GM21825 (cell line): ENCODE measurements around the gene POR.
A peak's percentile ranks its signal among the peaks of the same experiment; 100 is the strongest.
"Not testable (repeated sequence)": the region's sequence is repeated elsewhere in the genome, so short reads cannot be mapped to it uniquely, and the experiment has no call there.

Source experiments
- ATAC-seq: cut with Tn5 transposase; IDR thresholded peaks from one replicate; pipeline ENCODE4 v1.9.1; 2021; ENCODE audit warnings: mild to moderate bottlenecking, moderate library complexity; ENCODE audit not compliant: unreplicated experiment

Gene POR

DNA sequence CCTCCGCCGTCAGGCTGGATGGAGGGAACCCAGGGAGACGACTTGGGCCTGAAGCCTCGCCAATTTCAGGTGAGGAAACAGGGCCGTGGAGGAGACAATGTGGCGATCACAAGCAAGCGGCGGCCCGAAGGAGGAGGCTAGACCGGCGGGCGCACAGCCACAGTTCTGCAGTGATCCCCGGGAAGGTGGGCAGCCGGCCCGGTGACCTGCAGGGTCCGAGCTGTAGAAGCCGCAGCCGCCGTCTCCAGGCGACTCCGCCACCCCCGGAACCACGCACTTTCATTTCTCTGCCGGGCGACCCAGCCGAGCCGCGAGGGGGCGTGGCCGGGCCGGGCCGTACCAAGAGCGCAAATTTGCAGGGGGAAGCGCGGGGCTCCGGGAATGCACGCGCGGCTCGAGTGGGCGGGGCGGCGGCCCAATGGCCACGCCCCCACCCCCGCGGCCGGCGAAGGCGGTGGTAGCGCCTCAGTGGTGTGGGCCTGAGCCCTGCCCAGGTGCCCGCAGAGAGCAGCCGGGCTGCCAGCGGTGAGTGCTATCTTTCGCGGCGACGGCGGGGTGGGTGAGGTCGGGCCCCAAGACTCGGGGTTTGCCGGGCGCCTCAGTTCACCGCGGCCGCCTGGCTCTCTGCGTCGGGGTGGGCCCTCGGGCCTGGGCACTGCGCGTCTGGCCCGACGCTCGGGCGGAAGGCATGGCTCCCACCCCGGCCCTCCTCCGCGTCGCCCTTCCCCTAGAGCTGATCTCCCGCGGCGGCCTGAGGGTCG lies at the start of gene POR:
POR (plus strand) TSS at position 501 of the 761 bp plus-strand sequence. CDS start 38,847 bp downstream, outside the sequence.
- ATAC-seq: peak; percentile 87

DNA sequence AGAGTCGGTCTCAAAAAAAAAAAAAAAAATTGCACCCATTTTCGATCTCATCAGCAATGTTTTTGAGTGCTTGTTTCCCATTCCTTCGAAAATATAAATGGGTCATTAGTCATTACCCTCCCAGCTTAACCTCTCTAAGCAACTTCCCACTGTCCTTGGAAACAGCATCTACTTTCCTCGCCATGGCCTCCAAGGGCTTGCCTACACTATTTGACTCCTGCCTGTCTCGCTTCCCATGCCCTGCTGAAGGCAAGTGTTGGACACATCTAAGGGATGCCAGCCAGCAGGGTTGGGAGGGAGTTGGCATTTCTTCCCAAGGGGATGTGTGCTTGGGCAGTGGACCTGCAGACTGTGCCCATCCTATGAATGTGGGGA lies 48.9 kb upstream of the POR start:
- no peak for ATAC-seq

DNA sequence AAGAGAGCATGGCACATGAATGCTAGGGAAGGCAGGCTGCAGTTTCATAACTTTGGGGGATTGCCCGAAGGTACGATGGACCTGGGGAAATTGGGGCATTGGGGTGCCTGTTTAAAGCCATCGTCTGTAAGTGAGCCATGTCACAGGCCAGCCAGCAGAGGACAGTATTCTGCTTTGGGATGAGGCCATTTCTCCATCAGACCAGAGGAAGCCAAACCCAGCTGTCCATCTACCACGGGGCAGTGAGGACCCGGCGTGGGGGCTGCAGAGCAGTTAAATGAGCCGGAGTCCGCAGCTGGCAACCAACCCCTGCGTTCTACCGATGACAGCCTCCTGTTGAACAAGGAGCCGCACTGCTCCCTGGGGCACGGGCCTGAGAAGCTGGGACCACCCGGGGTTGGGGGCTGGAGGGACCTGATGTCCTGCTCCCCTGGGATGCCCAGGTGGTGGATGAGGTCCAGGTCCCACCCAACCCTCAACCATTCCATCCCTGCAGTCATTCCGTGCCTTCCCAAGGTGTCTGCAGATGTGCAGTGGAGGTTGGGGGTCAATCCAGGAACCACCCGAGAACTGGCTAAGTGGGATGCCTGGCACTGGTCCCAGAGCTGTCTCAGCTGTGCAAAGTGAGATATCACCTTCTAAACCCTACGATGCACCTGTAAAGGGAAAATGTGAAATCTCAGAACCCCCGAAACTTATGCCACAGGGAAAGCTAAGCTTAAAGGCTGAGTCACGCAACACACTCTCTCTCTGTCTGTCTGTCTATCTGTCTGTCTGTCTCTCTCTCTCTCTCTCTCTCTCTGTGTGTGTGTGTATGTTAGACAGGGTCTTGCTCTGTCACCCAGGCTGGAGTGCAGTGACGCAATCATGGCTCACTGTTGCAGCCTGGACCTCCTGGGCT lies 48.2 kb upstream of the POR start:
- ATAC-seq: no peak

DNA sequence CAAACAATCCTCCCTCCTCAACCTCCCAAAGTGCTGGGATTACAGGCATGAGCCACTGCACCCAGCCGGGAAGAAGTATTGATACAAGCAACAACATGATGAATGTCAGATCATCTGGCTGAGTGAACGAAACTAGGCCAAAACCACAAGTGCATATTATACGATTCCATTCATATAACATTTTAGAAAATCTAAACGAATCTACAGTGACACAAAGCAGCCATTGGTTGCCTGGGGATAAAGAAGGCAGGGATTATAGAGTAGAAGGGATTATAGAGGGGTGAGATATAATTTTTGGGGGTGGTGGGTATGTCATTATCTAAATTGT lies 47.6 kb upstream of the POR start:
- ATAC-seq: no peak

DNA sequence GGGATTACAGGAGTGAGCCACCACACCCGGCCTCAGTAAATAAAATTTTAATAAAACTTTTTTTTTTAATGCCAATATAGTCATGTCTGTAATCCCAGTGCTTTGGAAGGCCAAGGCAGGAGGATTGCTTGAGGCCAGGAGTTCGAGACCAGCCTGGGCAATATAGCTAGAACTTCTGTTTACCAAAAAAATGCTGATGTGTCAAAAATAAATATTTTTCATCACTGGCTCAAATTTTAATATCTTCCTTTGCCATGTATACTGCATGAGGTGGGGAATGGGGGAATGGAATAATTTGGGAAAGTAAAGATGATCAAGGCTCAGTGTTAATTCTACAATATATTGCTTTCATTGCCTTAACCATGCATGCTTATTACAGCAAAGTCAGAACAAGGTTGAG lies 46.8 kb upstream of the POR start:
- ATAC-seq: no peak

DNA sequence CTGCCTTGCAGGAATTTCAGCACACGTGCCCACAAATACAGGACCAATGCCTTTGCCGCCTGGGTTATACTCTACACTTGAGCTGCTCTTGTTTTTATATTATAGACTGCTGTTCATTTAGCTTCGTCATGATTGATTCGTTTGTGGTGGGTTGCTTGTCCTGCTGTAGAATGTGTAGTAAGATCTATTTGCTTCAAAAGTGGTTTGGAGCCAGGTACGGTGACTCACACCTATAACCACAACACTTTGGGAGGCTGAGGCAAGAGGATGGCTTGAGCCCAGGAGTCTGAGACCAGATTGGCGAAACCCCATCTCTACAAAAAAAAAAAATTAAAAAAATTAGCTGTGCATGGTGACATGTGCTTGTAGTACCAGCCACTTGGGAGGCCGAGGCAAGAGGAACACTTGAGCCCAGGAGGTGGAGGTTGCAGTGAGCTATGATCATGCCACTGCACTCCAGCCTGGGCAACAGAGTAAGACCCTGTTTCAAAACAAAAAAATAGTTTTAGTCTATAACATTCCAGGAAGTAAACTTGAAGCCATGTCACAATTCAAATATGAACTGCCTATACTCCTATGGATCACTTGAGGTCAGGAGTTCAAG lies 45.1 kb upstream of the POR start:
- ATAC-seq: no peak

DNA sequence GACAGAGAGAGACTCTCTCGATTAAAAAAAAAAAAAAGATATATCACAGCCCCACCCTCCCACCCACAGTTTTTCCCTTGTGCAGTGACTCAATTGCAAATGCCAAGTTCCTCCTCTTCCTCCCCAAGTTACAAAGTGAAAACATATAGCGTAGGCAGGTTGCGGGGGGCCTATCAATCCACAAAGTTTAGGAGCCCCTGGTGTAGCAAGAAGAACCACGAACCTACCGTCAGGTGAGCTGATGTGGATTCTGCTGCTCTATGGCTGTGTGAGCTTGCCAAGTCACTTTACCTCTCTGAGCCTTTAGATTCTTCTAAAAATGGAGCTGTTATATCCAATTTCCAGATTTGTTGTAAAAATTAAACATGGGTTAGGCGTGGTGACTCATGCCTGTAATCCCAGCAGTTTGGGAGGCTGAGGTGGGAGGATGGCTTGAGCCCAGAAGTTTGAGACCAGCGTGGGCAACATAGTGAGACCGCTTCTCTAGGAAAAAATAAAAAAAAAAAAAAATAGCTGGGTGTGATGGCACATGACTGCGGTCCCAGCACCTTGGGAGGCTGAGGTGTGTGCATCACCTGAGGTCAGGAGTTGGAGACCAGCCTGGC lies 44.3 kb upstream of the POR start:
- no peak for ATAC-seq

DNA sequence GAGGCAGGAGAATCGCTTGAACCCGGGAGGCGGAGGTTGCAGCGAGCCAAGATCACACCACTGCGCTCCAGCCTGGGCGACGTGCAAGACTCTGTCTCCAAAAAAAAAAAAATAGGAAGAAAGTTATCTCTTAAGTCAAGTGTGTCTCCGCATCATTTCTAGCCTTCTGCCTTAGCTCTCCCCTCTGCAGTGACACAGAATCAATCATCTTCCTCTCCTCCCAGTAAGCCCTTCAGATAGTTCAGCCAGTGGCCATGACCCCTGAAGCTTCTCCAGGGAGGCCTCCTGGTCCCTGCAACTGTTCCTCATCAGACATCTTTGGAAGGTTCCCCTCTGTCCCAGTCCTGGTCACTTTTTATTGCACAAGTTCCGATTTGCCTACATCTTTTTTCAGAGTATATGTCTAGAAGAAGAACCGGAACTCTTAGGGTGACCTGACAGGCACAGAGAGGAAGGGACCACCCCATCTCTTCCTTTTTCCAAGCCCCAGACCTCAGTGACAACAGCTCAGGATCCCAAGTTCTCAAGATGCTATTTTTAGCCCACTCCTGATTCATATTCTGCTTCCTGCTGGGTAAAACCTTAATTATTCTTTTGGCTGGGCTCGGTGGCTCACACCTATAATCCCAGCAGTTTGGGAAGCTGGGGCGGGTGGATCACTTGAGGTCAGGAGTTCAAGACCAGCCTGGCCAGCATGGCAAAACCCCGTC lies 42.7 kb upstream of the POR start:
- no peak for ATAC-seq

DNA sequence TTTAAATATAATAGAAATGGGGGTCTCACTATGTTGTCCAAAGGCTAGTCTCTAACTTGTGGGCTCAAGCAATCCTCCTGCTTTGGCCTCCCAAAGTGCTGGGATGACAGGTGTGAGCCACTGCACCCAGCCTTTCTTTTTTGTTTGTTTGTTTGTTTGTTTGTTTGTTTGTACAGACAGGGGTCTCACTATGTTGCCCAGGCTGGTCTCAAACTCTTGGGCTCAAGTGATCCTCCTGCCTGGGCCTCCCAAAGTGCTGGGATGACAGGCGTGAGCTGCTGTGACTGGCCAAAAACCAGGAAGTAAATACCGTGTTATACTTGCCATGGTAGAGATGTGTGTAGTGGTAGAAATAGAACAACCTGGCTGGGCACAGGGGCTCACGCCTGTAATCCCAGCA lies 40.8 kb upstream of the POR start:
- ATAC-seq: not testable (repeated sequence)

DNA sequence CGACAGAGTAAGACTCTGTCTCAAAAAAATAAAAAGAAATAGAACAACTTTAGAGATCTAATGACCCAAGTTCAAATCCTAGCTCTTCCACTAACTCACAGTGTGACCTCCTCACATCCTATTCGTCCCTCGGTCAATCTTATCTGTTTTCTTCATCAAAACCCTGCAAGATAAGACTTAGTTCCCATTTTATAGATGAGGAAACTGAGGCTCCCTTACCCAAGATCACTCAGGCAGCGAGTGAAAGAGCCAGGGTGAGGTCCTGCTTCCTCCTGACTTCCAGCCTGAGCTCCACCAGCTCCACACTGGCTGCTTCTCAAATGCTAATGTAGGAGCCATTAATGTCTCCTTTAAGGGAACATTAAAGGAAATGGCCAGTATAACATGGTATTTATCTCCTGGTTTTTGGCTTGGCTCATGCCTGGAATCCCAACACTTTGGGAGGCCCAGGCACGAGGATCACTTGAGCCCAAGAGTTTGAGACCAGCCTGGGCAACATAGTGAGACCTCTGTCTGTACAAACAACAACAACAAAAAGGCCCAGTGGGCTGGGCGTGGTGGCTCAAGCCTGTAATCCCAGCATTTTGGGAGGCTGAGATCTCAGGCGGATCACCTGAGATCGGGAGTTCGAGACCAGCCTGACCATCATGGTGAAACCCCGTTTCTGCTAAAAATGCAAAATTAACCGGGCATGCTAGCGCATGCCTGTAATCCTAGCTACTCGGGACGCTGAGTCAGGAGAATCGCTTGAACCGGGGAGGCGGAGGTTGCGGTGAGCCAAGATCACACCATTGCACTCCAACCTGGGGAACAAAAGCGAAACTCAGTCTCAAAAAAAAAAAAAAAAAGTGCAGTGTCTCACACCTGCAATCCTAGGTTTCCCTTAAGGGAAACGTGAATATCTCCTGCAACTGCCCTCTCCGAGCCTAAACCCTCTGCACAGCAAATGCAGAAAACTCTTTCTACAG lies 39.6 kb upstream of the POR start:
- no peak for ATAC-seq

DNA sequence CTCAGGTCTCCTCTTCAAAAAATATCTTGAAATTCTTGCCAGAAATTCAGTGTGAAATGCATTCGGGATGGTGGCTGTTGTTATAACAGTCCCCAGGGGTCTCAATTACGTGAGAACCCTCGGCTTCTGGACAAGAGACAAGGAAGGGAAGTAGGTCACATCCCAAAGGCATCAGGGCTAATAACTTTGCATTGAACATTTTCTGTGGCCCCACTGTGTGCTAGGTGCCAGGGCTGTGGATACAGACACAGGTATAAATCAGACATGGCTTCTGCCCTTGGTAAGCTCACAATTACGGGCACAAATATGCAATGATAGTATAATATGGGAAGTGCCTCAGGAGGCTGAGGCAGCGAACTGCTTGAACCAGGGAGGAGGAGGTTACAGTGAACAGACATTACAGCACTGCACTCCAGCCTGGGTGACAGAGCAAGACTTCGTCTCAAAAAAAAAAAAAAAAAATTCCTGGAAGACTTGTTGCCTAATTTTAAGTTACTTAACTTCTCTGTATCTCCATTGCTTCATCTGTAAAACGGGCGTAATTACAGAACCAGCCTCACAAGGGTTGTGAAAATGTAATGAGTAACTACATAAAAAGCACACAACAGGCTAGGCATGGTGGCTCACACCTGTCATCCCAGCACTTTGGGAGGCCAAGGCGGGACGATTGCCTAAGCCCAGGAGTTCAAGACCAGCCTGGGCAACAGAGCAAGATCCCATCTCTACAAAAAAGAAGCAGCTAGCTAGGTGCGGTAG lies 38.7 kb upstream of the POR start:
- no peak for ATAC-seq

DNA sequence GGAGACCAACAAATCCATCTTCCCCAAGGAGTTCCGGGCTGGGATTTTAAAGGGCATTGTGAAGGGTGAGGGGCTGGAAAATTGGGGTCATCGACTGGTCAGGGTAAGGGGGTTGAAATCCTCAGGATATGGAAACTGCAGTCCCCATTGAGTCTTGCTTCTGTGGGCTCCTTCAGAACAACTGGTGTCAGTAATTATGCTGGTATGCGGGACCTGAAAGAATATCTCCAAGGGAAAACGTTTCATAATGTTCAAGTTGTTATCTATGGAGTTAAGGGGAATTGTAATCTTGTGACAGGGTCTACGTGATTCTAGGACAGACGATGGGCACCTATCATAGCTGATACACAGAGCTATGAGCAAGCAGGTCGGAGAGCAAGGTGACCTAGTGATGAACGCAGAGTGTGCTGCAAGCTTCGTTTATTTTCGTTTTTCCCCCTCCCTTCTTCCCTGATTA lies 36.6 kb upstream of the POR start:
- peak; percentile 33 for ATAC-seq

DNA sequence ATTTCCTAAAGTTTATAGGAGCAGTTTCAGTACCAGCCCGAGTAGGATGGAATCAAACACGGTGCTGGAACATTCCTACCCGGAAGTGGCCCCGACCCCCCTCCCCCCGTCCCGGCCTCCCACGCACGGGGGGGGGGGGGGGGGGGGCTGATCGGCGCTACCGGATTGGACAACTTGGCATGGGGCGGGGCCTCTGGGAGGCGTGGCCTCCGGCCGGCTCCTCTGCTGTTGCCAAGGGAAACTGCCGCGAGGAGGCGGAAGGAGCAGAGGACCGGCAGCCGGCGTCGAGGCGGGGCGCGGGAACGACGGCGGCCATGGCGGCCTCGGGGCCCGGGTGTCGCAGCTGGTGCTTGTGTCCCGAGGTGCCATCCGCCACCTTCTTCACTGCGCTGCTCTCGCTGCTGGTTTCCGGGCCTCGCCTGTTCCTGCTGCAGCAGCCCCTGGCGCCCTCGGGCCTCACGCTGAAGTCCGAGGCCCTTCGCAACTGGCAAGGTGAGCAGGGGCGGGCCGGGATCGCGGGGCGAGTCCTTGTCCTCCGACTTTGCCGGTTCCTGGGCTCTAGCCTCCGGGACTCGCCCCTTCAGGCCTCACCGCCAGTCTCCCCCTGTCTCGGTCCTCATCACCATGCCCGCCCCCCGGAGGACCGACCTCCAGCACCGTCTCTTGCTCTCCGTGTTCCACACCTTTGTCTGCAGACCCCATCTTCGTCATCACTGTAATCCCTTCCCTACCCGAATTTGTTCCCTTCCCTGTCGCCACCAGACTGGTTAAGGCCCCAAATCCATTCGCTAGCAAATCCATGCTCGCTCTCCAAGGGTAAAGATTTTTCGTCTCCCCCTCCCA lies 36.0 kb upstream of the POR start, which contains the start of gene RHBDD2:
RHBDD2 (plus strand) TSS at position 266 of the 843 bp plus-strand sequence; CDS start at position 315, 49 bp downstream.
- peak; percentile 96 for ATAC-seq

DNA sequence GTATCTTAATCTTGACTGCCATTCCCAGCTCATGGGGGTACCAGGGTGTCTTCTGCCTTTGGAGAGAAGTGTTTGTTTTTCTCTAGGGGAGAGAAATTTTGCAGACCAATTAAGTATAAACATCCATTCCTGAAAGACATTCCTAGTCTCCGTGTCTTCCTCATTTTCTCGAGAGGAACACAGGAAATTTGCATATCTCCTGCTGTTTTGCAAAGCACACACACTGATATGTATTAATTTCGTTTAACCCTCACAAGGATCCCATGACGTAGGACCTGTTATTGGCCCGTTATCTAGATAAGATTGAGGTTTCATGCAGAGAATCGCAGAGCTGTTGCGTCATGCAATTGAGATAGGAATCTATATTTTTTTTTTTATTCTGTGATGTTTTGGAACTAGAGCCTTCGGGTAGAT lies 35.2 kb upstream of the POR start:
- no peak for ATAC-seq

DNA sequence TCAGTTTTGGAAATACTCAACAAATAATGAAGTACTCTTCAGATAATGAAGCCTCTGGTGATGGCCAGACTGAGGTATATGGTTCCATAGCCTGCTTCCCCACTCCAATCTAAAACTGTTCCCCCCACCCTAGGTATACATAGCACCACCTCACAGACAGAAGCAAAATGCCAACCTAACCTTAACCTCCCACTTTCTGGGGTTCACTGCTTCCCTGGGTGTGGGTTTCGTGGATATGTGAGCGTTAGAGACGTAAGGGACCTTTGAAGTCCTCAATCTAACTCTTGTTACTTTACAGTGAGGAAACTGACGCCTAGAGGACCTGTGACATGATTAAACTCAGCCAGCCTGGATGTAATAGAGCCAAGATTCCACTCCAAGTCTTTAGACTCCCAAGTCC lies 34.7 kb upstream of the POR start:
- ATAC-seq: no peak

DNA sequence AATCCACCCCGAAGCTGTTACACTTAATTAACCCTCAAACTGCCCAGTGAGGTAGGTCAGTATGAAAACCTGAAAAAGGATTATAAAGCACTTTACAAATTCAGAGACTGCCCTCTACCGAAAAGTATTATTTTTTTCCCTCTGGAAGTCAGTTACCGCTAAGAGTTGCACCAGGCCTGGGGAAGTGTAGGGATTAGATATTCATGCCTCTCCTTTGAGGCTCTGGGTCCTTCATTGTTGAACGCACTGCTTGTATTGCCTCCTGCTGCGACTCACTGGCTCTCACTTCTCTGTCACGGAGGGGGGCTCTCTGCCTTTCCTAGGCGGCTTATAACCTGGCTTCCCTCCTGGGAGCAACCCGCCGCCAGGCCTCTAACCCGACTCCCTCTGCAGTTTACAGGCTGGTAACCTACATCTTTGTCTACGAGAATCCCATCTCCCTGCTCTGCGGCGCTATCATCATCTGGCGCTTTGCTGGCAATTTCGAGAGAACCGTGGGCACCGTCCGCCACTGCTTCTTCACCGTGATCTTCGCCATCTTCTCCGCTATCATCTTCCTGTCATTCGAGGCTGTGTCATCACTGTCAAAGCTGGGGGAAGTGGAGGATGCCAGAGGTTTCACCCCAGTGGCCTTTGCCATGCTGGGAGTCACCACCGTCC lies 33.4 kb upstream of the POR start:
- ATAC-seq: no peak

DNA sequence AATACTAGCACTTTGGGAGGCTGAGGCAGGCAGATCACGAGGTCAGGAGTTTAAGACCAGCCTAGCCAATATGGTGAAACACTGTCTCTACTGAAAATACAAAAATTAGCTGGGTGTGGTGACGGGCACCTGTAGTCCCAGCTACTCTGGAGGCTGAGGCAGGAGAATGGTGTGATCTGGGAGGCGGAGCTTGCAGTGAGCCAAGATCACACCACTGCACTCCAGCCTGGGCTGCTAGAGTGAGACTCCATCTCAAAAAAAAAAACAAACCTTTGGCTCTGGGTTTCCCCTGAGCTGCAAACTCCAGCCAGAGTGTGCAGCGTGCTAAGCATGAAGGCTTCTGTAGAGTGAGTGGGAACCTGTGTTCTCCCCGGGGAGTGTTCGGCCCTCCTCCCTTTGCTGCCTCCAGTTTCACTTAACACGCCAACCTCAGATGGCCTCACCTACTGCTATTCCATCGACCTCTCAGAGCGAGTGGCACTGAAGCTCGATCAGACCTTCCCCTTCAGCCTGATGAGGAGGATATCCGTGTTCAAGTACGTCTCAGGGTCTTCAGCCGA lies 31.6 kb upstream of the POR start:
- not testable (repeated sequence) for ATAC-seq
